K562 (cell line): ENCODE data around the gene SH3YL1. TPM values are rescaled to one million over a fixed set of nuclear protein-coding genes. Genes with fewer than 3 reads are reported as not detected.

Experiments
- ATAC-seq: fragments of 200-7000 bp; cut with Tn5 transposase; 3 replicates; pipeline ENCODE4 v1.9.1; 2020; ENCODE audit warnings: moderate library complexity
- BruUV-seq: library from RNA; stranded (reverse); fragments of 400-500 nt; replicated peaks from 2 replicates; lab custom pipeline; 2021; lab: Mats Ljungman, UMichigan
- CTCF ChIA-PET: fragments of 300-600 bp; formaldehyde crosslinking; extraction: SDS; loops from one replicate; lab custom pipeline; 2021; ENCODE audit warnings: low intra/inter-chr PET ratio; lab: Yijun Ruan, JAX
- POLR2A ChIA-PET: fragments of 300-600, 350-650 bp; sonication (Branson Sonifier 250); formaldehyde crosslinking; extraction: SDS; loops from one replicate; lab custom pipeline; 2021; ENCODE audit warnings: antibody characterized with exemption, inconsistent platforms; lab: Yijun Ruan, JAX
- DNase-seq, 4 experiments: peaks; one replicate each; pipeline versions ENCODE4 v3.0.0 to v3.0.0-alpha.2; 2011 to 2018; ENCODE audit warnings: low spot score in 3 of 4, mixed read lengths in 3 of 4; ENCODE audit errors: extremely low read depth in 1 of 4
- FAIRE-seq: peaks from 2 replicates; lab custom pipeline; 2011; peaks lifted over from hg19 to GRCh38; lab: Jason Lieb, UNC
- H2AFZ ChIP-seq: 2 replicates; pipeline ENCODE4 v1.6.0; 2011; ENCODE audit warnings: low read depth, low read length, control low read depth, inconsistent platforms
- H3K27ac ChIP-seq: fragments of 200-600 bp; 3 replicates; pipeline ENCODE4 v1.8.0; 2011; ENCODE audit warnings: low read depth, mild to moderate bottlenecking, control low read depth, inconsistent platforms, low read length, moderate library complexity, mixed read lengths; ENCODE audit errors: extremely low read depth
- H3K27me3 ChIP-seq, 2 experiments: fragments of 300-600 bp in 1 of 2; 2 replicates in 1 of 2; 3 replicates in 1 of 2; pipeline versions ENCODE4 v1.6.0 to v1.8.0; 2011; ENCODE audit warnings: inconsistent platforms in 2 of 2, low read length in 2 of 2, mild to moderate bottlenecking in 1 of 2, mixed read lengths in 1 of 2, moderate library complexity in 1 of 2; ENCODE audit not compliant: control insufficient read depth in 2 of 2, insufficient read depth in 2 of 2
- H3K36me3 ChIP-seq: fragments of 300-600 bp; 3 replicates; pipeline ENCODE4 v1.8.0; 2011; ENCODE audit warnings: mild to moderate bottlenecking, low read length, inconsistent platforms; ENCODE audit not compliant: control insufficient read depth, insufficient read depth
- H3K4me1 ChIP-seq, 2 experiments: fragments of 200-600 bp in 1 of 2; replicated peaks in 1 of 2; 2 replicates in 1 of 2; 3 replicates in 1 of 2; pipeline versions ENCODE4 v1.5.1 to v1.8.0; 2011; ENCODE audit warnings: inconsistent platforms in 2 of 2, low read length in 2 of 2, mild to moderate bottlenecking in 1 of 2, mixed read lengths in 1 of 2, moderate library complexity in 1 of 2; ENCODE audit not compliant: control insufficient read depth in 2 of 2, insufficient read depth in 2 of 2
- H3K4me2 ChIP-seq: 2 replicates; pipeline ENCODE4 v1.6.1; 2011; ENCODE audit warnings: low read length, control low read depth, inconsistent platforms, mixed read lengths; ENCODE audit not compliant: insufficient read depth
- H3K4me3 ChIP-seq: fragments of 200-600 bp; sonication (generic), shearing (Covaris generic); 2 replicates; pipeline ENCODE4 v1.5.1; 2016; ENCODE audit warnings: control low read depth, inconsistent platforms
- H3K79me2 ChIP-seq: fragments of 200-600 bp; 3 replicates; pipeline ENCODE4 v1.8.0; 2011; ENCODE audit warnings: low read length, inconsistent platforms; ENCODE audit not compliant: control insufficient read depth, insufficient read depth
- H3K9ac ChIP-seq, 2 experiments: 2 replicates each; pipeline versions ENCODE4 v1.6.0 to v1.6.1; 2011; ENCODE audit warnings: low read depth in 2 of 2, low read length in 2 of 2, control low read depth in 1 of 2, inconsistent platforms in 1 of 2, mild to moderate bottlenecking in 1 of 2, mixed read lengths in 1 of 2; ENCODE audit not compliant: insufficient read depth in 1 of 2
- H3K9me1 ChIP-seq: one replicate; pipeline ENCODE4 v1.6.0; 2011; ENCODE audit warnings: inconsistent platforms, mild to moderate bottlenecking, low read length, moderate library complexity; ENCODE audit not compliant: control insufficient read depth, insufficient read depth
- H3K9me3 ChIP-seq: replicated peaks from 2 replicates; pipeline ENCODE4 v1.5.1; 2011; ENCODE audit warnings: low read depth, low read length, inconsistent platforms; ENCODE audit not compliant: control insufficient read depth, insufficient read depth
- H4K20me1 ChIP-seq: replicated peaks from 2 replicates; pipeline ENCODE4 v1.6.1; 2011; ENCODE audit warnings: low read length, inconsistent platforms, mixed read lengths; ENCODE audit not compliant: control insufficient read depth, insufficient read depth
- CEBPZ ChIP-seq: fragments of 150-350 bp; IDR thresholded peaks from 2 replicates; pipeline ENCODE4 v1.6.1; 2014; ENCODE audit warnings: low read depth, mild to moderate bottlenecking, low read length, borderline replicate concordance
- NCOA2 ChIP-seq, 2 experiments: fragments of 450-650 bp; IDR thresholded peaks; 2 replicates each; pipeline ENCODE4 v1.6.1; 2018; ENCODE audit warnings: mild to moderate bottlenecking in 2 of 2, moderate library complexity in 1 of 2; ENCODE audit not compliant: partially characterized antibody in 2 of 2
- SMARCB1 ChIP-seq: IDR thresholded peaks from 2 replicates; pipeline ENCODE4 v1.6.1; 2011; ENCODE audit warnings: improper control_type of control experiment, low read depth; ENCODE audit not compliant: insufficient read length
- ZBTB40 ChIP-seq, 2 experiments: fragments of 450-650 bp in 1 of 2; sonication (generic) in 1 of 2; formaldehyde crosslinking in 1 of 2; IDR thresholded peaks; 2 replicates each; pipeline versions ENCODE4 v1.7.1 to v1.9.0; 2016 to 2022; ENCODE audit warnings: inconsistent platforms in 1 of 2, mild to moderate bottlenecking in 1 of 2, missing genetic modification reagents in 1 of 2
- ZNF583 ChIP-seq: fragments of 250-450 bp; sonication (Bioruptor Pico); IDR thresholded peaks from 2 replicates; pipeline ENCODE4 v1.4.0; 2020
- WGBS: fragments of 100-300 bp; shearing (Covaris generic); methylation state at CpG from one replicate; pipeline ENCODE4 v1.1.6; 2016; ENCODE audit warnings: low coverage, mixed read lengths; ENCODE audit not compliant: insufficient coverage; ENCODE audit errors: missing lambda C conversion rate; 5-methylcytosine and 5-hydroxymethylcytosine counted together
- in situ Hi-C: fragments of 300-500 bp; cut with MboI; formaldehyde crosslinking; loops from 4 replicates; pipeline ENCODE4 v1.15.0; 2018; ENCODE audit warnings: inconsistent platforms, mixed read lengths
- intact Hi-C: fragments of 100-400 bp; cut with micrococcal nuclease; formaldehyde crosslinking; loops from 2 replicates; pipeline ENCODE4 v1.14.2; 2022
- polyA plus RNA-seq, 8 experiments: library from polyadenylated mRNA; depleted of rRNA in 4 of 8; stranded (reverse) in 5 of 8; unstranded in 3 of 8; fragments of >200 nt; fragmentation: Nextera tagmentation in 2 of 8; fragmentation: Illumina TruSeq in 1 of 8; extraction: Ambion mirVana in 2 of 8; extraction: Trizol in 1 of 8; gene quantifications; 2 replicates each; pipeline versions ENCODE4 v1.2.1 to v1.2.3, GENCODE V29; 2011 to 2014; ENCODE audit warnings: inconsistent platforms in 1 of 8, missing spikeins in 1 of 8
- total RNA-seq, 7 experiments: library from RNA; depleted of rRNA in 6 of 7; stranded (reverse); fragments of >200 nt in 6 of 7; fragmentation: Illumina TruSeq in 2 of 7; extraction: Trizol in 2 of 7; gene quantifications; 2 replicates each; pipeline versions ENCODE4 v1.2.1 to v1.2.3, GENCODE V29; 2011 to 2021; ENCODE audit warnings: low replicate concordance in 1 of 7

Gene SH3YL1
- total and polyA plus RNA-seq, 9 of the 15 experiments (the other 6 are each of a cell fraction or from before 2014, with no cell fraction given), result 3.9 to 7.8 (median 5.3) TPM

GRCh38 chr2:289362-290089 lies 25.7 kb upstream of the SH3YL1 start (continued):
- TF ChIP-seq CEBPZ, result no peak
- TF ChIP-seq, all 486 proteins: peak for 10

GRCh38 chr2:288758-289361 lies 25.0 kb upstream of the SH3YL1 start:
- no peaks in the 10 kb centered on the region for H3K36me3 ChIP-seq
- H3K4me2 ChIP-seq, result no peak overlapping the region
- H3K4me3 ChIP-seq, result no peak overlapping the region
- H3K27ac ChIP-seq, result no peak overlapping the region
- H4K20me1 ChIP-seq, result no peaks in the 10 kb centered on the region
- H3K9me1 ChIP-seq, result no peaks in the 10 kb centered on the region
- CTCF ChIA-PET, result interaction anchor here (2.3 to 2.9 kb wide), 2 partner anchors 42 to 117 kb away, joined by 13 to 34 read pairs; no protein-coding TSS in a partner anchor
- WGBS, result 40% methylated on average over 1 of the region's 42 CpGs
- DNase-seq (no peak), ATAC-seq (no peak), FAIRE-seq (no peak)
- H3K79me2 ChIP-seq, result no peaks in the 10 kb centered on the region
- no peaks in the 10 kb centered on the region for H3K9me3 ChIP-seq
- intact Hi-C loops (no loop called here), in situ Hi-C loops (no loop called here)
- H3K4me1 ChIP-seq, result peaks cover 0 to 13% of the 10 kb centered on the region in 2 experiments; a peak in 3 of 5 replicates
- no peak overlapping the region for H3K9ac ChIP-seq
- POLR2A ChIA-PET, result interaction anchor here (0.6 kb wide), 1 partner anchor 269 kb away, joined by 3 read pairs; no protein-coding TSS in a partner anchor
- no TSS peak for BruUV-seq
- H2AFZ ChIP-seq, result no peak overlapping the region
- H3K27me3 ChIP-seq, result no peaks in the 10 kb centered on the region
- TF ChIP-seq NCOA2 (IDR thresholded peaks at IDR 0.05; ENCODE audit: partially characterized antibody in 2 of 2), result no peak
- no peak for TF ChIP-seq SMARCB1
- TF ChIP-seq ZNF583 (CRISPR knock-in tag), result no peak
- no peak for TF ChIP-seq ZBTB40 (IDR thresholded peaks at IDR 0.05)
- no peak for TF ChIP-seq ZBTB40 (CRISPR knock-in tag; IDR thresholded peaks at IDR 0.05)
